ENCODE measurements around the gene FAM3C.
"Not testable (repeated sequence)": the region's sequence is repeated elsewhere in the genome, so short reads cannot be mapped to it uniquely, and the experiment has no call there.

FAM3C gene

DNA sequence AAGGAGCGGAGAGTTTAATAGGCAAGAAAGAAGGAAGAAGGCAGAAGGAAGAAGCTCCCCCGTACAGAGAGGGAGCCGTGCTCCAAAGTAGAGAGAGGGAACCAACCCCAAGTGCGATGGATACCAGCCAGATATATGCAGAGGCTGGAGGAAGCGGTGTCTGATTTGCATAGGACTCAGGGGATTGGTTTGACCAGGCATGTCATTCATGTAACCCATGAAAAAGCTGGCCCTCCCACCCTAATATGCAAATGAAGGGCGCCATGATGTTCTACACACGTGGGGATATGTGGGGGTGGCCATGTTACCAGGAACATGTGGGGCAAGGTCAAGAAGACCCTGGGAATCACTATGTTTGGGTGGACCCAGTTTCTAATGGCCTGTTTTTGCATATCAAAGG is 40.6 kb upstream of the FAM3C start:
- Histone ChIP-seq H3K4me3 (ENCODE audit: low read depth in 1 of 2, low read length in 1 of 2) (no peak overlapping the region), H3K4me1 (ENCODE audit: control insufficient read depth in 1 of 2, insufficient read depth in 1 of 2, low read depth in 1 of 2, low read length in 1 of 2) (no peaks in the 10 kb centered on the region), H3K27me3 (no peaks in the 10 kb centered on the region), H3K9me3 (no peaks in the 10 kb centered on the region), H3K27ac (no peak overlapping the region), H3K36me3 (no peaks in the 10 kb centered on the region)
- TF ChIP-seq, protein P1, sequence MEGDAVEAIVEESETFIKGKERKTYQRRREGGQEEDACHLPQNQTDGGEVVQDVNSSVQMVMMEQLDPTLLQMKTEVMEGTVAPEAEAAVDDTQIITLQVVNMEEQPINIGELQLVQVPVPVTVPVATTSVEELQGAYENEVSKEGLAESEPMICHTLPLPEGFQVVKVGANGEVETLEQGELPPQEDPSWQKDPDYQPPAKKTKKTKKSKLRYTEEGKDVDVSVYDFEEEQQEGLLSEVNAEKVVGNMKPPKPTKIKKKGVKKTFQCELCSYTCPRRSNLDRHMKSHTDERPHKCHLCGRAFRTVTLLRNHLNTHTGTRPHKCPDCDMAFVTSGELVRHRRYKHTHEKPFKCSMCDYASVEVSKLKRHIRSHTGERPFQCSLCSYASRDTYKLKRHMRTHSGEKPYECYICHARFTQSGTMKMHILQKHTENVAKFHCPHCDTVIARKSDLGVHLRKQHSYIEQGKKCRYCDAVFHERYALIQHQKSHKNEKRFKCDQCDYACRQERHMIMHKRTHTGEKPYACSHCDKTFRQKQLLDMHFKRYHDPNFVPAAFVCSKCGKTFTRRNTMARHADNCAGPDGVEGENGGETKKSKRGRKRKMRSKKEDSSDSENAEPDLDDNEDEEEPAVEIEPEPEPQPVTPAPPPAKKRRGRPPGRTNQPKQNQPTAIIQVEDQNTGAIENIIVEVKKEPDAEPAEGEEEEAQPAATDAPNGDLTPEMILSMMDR (IDR thresholded peaks at IDR 0.05), result no peak

GRCh38 chr7:121436136-121436535 is 40.0 kb upstream of the FAM3C start:
- H3K4me3 ChIP-seq (ENCODE audit: low read depth in 1 of 2, low read length in 1 of 2), result no peak overlapping the region
- no peaks in the 10 kb centered on the region for H3K4me1 ChIP-seq (ENCODE audit: control insufficient read depth in 1 of 2, insufficient read depth in 1 of 2, low read depth in 1 of 2, low read length in 1 of 2)

GRCh38 chr7:121433775-121434174 is 37.7 kb upstream of the FAM3C start:
- TF ChIP-seq, protein P1 (IDR thresholded peaks at IDR 0.05), result no peak

More at GRCh38 chr7:121436136-121436535, 40.0 kb upstream of the FAM3C start:
- Histone ChIP-seq H3K27me3 (no peaks in the 10 kb centered on the region), H3K9me3 (no peaks in the 10 kb centered on the region), H3K27ac (no peak overlapping the region), H3K36me3 (no peaks in the 10 kb centered on the region)
- TF ChIP-seq, protein P1 (IDR thresholded peaks at IDR 0.05), result no peak

DNA sequence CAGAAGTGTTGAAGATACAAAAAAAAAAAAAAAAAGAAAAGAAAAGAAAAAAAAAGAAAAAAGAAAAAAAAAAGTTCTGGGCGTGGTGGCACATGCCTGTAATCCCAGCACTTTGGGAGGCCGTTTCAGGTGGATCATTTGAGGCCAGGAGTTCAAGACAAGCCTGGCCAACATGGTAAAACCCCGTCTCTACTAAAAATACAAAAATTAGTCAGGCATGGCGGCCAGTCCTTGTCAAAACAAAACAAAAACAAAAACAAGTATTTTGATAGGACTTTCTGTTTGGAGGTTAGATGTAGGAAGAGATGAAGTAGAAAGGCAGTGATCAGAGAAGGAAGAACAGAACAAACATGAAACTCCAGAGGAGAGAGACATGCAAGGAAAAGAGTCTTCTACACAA is 36.4 kb upstream of the FAM3C start:
- not testable (repeated sequence) for H3K9me3 ChIP-seq; H3K27ac ChIP-seq; H3K36me3 ChIP-seq; H3K4me1 ChIP-seq (ENCODE audit: control insufficient read depth in 1 of 2, insufficient read depth in 1 of 2, low read depth in 1 of 2, low read length in 1 of 2); H3K4me3 ChIP-seq (ENCODE audit: low read depth in 1 of 2, low read length in 1 of 2); H3K27me3 ChIP-seq

More at GRCh38 chr7:121433775-121434174, 37.7 kb upstream of the FAM3C start:
- Histone ChIP-seq H3K9me3 (no peaks in the 10 kb centered on the region), H3K4me3 (ENCODE audit: low read depth in 1 of 2, low read length in 1 of 2) (no peak overlapping the region), H3K27me3 (no peaks in the 10 kb centered on the region), H3K4me1 (ENCODE audit: control insufficient read depth in 1 of 2, insufficient read depth in 1 of 2, low read depth in 1 of 2, low read length in 1 of 2) (no peaks in the 10 kb centered on the region), H3K27ac (no peak overlapping the region), H3K36me3 (no peaks in the 10 kb centered on the region)

- TF ChIP-seq, protein P1 (IDR thresholded peaks at IDR 0.05), result no peak
- Histone ChIP-seq H3K27ac (no peak overlapping the region), H3K4me1 (ENCODE audit: control insufficient read depth in 1 of 2, insufficient read depth in 1 of 2, low read depth in 1 of 2, low read length in 1 of 2) (no peaks in the 10 kb centered on the region), H3K4me3 (ENCODE audit: low read depth in 1 of 2, low read length in 1 of 2) (no peak overlapping the region), H3K36me3 (no peaks in the 10 kb centered on the region), H3K9me3 (no peaks in the 10 kb centered on the region), H3K27me3 (no peaks in the 10 kb centered on the region)
Measured at GRCh38 chr7:121431996-121432395, 35.9 kb upstream of the FAM3C start.

GRCh38 chr7:121431389-121431995 is 35.4 kb upstream of the FAM3C start:
- TF ChIP-seq, protein P1 (IDR thresholded peaks at IDR 0.05), result no peak
- no peak overlapping the region for H3K27ac ChIP-seq
- H3K9me3 ChIP-seq, result no peaks in the 10 kb centered on the region
- no peak overlapping the region for H3K4me3 ChIP-seq (ENCODE audit: low read depth in 1 of 2, low read length in 1 of 2)
- H3K4me1 ChIP-seq (ENCODE audit: control insufficient read depth in 1 of 2, insufficient read depth in 1 of 2, low read depth in 1 of 2, low read length in 1 of 2), result no peaks in the 10 kb centered on the region
- H3K27me3 ChIP-seq, result no peaks in the 10 kb centered on the region
- no peaks in the 10 kb centered on the region for H3K36me3 ChIP-seq
